ENCODE data around the gene CBLB.

The CBLB gene

DNA sequence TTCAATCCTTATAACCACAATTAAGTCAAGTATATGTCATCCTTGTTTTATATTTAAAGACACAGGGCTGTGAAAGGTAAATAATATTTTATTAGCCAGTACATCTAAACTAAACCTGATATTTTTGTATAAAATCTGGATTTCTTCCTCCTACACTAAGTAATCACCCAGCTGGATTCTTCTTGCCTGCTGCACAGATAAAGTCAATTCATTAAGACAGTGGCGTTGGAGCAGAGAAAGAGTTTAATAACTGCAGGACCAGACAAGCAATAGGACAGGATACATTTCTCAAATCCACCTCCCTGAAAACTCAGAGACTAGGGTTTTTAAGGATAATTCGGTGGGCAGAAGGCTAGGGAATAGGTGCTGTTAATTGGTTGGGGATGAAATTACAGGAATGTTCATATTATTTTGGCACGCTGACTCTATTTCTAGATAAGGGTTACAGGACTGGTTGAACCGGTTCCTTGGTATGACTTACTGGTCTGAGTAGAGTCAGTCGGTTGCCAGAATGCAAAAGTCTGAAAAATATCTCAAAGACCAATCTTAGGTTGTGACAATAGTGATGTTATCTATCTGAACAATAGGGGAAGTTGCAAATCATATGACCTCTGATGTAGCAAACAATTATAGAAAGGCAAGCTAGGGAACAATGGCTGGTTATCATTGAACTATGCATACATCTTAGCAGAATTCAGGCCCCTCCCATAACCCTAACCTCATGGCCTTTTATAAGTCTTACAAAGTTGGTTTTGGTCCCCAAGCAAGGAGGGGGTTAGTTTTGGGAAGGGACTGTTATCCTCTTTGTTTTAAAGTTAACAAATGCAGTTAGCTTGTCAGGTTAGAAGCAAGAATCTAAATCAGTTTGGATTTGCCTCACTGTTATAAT, 257.3 kb downstream of the CBLB start:
- no peak for DNase-seq

DNA sequence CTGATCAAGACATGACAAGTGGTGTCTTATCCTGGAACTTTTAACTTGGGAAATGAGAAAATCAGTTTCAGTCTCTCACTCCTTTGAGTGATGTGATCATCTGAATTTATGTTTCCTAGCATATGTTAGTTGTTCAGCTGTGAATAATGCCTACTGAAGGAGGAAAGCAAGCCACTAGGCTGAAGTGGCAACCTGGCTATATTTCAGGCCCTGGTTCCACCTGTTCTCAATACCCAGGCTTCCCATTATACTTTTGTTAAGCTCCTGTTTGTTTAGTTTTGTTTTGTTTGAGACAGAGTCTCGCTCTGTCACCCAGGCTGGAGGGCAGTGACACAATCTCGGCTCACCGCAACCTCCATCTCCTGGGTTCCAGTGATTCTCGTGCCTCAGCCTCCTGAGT, 258.3 kb downstream of the CBLB start:
- DNase-seq = no peak

DNA sequence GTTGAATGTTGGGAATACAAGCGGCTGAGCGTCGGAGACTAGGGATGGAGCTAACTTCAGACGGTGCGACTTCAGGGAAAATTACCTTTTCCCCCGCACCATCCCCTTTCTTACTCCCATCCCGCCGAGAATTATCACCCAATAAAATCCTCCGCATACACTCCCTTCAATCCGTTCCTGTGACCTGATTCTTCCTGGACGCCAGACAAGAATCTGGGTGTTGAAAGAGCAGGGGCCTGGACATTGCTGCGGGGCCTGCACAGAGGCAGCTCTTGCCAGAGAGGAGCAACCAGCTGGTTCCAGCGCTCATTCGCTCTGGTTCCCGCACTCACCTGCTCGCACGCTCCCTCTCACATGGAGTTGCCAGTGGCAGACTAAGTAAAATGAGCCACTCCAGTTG, 260.2 kb downstream of the CBLB start:
- no peak for DNase-seq

DNA sequence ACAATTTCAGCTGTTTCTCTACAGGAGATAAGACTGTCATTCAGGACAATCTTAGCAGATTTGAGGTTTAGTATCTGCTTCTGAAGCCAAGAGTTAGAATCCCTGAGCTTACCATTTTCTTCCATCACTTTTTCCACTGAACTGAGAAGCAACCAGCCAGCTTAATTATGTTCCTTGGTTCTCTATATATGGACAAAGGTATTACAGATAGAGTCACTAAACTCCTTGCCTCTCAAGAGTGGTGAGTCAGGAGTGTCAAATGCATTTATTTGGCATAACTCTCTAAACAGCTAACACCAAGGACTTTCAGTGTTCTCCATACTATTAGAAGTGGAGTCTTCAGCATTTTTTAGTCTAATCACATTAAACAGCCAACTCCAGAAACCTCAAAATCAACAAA, 262.8 kb downstream of the CBLB start:
- DNase-seq = no peak
